Hematopoietic multipotent progenitor cell treated with erythropoietin and hydrocortisone succinate and interleukin-3 and kit ligand, for 15 days (in vitro differentiated cells): ENCODE results near the gene BCL2L11.
"Not testable (repeated sequence)": the region's sequence is repeated elsewhere in the genome, so short reads cannot be mapped to it uniquely, and the experiment has no call there.

ENCODE experiments used
- DNase-seq: peaks from one replicate; pipeline ENCODE4 v3.0.0-alpha.2; 2015; ENCODE audit warnings: low spot score

The BCL2L11 gene

GRCh38 chr2:111120253-111121027 is at the start of gene BCL2L11:
TSS of gene BCL2L11 (plus strand) at chr2:111120914. CDS start at chr2:111123746, 2,832 bp downstream.
- peak; percentile 92 for DNase-seq

- no peak for DNase-seq
Measured at GRCh38 chr2:111071600-111072171, 49.0 kb upstream of the BCL2L11 start.

GRCh38 chr2:111072220-111072871 is 48.4 kb upstream of the BCL2L11 start:
- no peak for DNase-seq

- DNase-seq = not testable (repeated sequence)
Measured at GRCh38 chr2:111082659-111083058, 38.1 kb upstream of the BCL2L11 start.

- DNase-seq = no peak
Measured at GRCh38 chr2:111091811-111092211, 28.9 kb upstream of the BCL2L11 start.

- no peak for DNase-seq
Measured at GRCh38 chr2:111094691-111095090, 26.0 kb upstream of the BCL2L11 start.

GRCh38 chr2:111095434-111095833 is 25.3 kb upstream of the BCL2L11 start:
- no peak for DNase-seq

GRCh38 chr2:111099402-111099801 is 21.3 kb upstream of the BCL2L11 start:
- no peak for DNase-seq

GRCh38 chr2:111100087-111100764 is 20.5 kb upstream of the BCL2L11 start:
- DNase-seq = no peak

- no peak for DNase-seq
Measured at GRCh38 chr2:111100765-111101162, 19.9 kb upstream of the BCL2L11 start.

GRCh38 chr2:111101592-111101991 is 19.1 kb upstream of the BCL2L11 start:
- DNase-seq = no peak

GRCh38 chr2:111102216-111102615 is 18.5 kb upstream of the BCL2L11 start:
- DNase-seq = no peak

GRCh38 chr2:111105926-111106325 is 14.8 kb upstream of the BCL2L11 start:
- no peak for DNase-seq

GRCh38 chr2:111106706-111107105 is 14.0 kb upstream of the BCL2L11 start:
- no peak for DNase-seq

GRCh38 chr2:111108745-111109271 is 11.9 kb upstream of the BCL2L11 start:
- DNase-seq = no peak

GRCh38 chr2:111111101-111111755 is 9.5 kb upstream of the BCL2L11 start:
- no peak for DNase-seq

- no peak for DNase-seq
Measured at GRCh38 chr2:111113838-111114237, 6.9 kb upstream of the BCL2L11 start.

- DNase-seq = no peak
Measured at GRCh38 chr2:111116011-111116746, 4.5 kb upstream of the BCL2L11 start.

GRCh38 chr2:111116843-111117597 is 3.7 kb upstream of the BCL2L11 start:
- DNase-seq = peak; percentile 79
